IPS-NIHi7 (cell line): ENCODE data around the gene ANXA1.

Source experiments
- DNase-seq: peaks from one replicate; pipeline ENCODE4 v3.0.0; 2012; ENCODE audit warnings: mixed read lengths; ENCODE audit errors: extremely low spot score

ANXA1 gene

GRCh38 chr9:73210886-73211666 is 59.4 kb downstream of the ANXA1 start:
- DNase-seq, result no peak

- no peak for DNase-seq
Observed at GRCh38 chr9:73213300-73213699, 61.6 kb downstream of the ANXA1 start.

GRCh38 chr9:73215249-73215648 is 63.6 kb downstream of the ANXA1 start:
- DNase-seq, result peak; percentile 56

GRCh38 chr9:73216100-73216499 is 64.4 kb downstream of the ANXA1 start:
- DNase-seq, result no peak
